ENCODE measurements around the gene CETN1. TPM values are rescaled to one million over a fixed set of nuclear protein-coding genes. Genes with fewer than 3 reads are reported as not detected.

CETN1 gene
- total RNA-seq, 1 donor from 2014 or later, result not detected

- DNase-seq, result no peak
Measured at GRCh38 chr18:623761-624620, 43.8 kb downstream of the CETN1 start.

- DNase-seq, result no peak
Measured at GRCh38 chr18:627231-627630, 47.1 kb downstream of the CETN1 start.

DNA sequence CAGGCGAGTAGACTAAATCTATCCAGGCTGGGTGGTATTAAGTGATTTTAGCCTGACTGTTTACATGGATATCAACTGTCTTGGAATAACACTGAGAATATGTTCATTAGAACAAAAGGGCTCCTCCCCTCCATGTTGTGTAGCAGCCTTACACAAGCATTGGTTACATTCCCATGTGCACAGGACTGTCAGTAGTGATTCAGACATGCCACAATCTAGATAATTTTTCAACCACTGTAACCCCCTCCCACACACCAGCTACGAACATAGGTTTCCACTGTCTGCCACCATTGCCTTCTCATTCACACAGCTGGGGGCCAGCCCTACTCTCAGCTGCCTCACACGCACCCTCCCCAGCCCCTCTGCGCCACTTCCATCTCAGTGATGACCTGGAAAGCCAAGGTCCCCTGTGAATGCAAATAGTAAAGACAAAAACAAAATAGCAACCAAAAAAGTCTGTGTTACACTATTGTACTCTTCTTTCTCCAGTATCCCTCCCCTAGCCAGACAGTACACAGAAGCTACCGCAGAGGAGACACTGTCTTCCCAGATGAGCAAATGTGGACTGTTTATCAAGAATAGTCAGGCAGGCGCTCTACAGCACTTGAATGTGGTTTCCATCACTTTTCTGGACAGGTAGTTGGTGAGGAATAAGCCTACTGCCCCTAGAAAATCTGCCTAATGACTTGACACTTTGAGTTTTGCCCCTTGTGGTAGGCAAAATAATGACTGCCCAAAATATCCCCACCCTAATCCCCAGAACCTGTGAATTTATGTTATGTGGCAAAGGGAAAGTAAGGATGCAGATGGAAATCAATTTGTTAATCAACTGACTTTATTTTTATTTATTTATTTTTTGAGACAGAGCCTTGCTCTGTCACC is 49.3 kb downstream of the CETN1 start:
- no peak for DNase-seq

GRCh38 chr18:631560-631959 is 51.4 kb downstream of the CETN1 start:
- no peak for DNase-seq

Other genes starting within 250 kb of the CETN1 start
- gene COLEC12, start 79.7 kb upstream of the CETN1 start, total RNA-seq, result 58.1 TPM
- gene CLUL1, start 16.6 kb downstream of the CETN1 start, total RNA-seq, result 1.1 TPM
- 25.0 TPM for gene TYMS, start 77.3 kb downstream of the CETN1 start, total RNA-seq
- gene ENOSF1, start 132.2 kb downstream of the CETN1 start, total RNA-seq, result 35.3 TPM
- gene YES1, start 231.9 kb downstream of the CETN1 start, total RNA-seq, result 50.3 TPM

Data from skin of body (tissue), 2 donors.